Neural cell (in vitro differentiated cells): ENCODE measurements around the gene MAB21L3. TPM values are rescaled to one million over a fixed set of nuclear protein-coding genes. Genes with fewer than 3 reads are reported as not detected.

Experiments
- H2AFZ ChIP-seq: fragments of 200-600, 300-800 bp; sonication (generic), shearing (Covaris generic); 2 replicates; pipeline ENCODE4 v1.6.0; 2014; ENCODE audit warnings: low read depth, mild to moderate bottlenecking, antibody characterized with exemption, low read length, moderate library complexity
- H3F3A ChIP-seq: fragments of 200-600 bp; shearing (Covaris generic); 2 replicates; pipeline ENCODE4 v1.6.1; 2016; ENCODE audit warnings: mild to moderate bottlenecking, moderate library complexity, mixed read lengths, antibody characterized with exemption, low read length; ENCODE audit not compliant: insufficient read depth, poor library complexity, severe bottlenecking
- H3K27ac ChIP-seq: fragments of 200-600, 300-800 bp; sonication (generic), shearing (Covaris generic); 2 replicates; pipeline ENCODE4 v1.5.1; 2014; ENCODE audit warnings: mild to moderate bottlenecking, low read length, moderate library complexity
- H3K27me3 ChIP-seq: fragments of 300-800, 200-600 bp; sonication (generic), shearing (Covaris generic); 2 replicates; pipeline ENCODE4 v1.6.0; 2014; ENCODE audit warnings: mild to moderate bottlenecking, low read depth, low read length, moderate library complexity; ENCODE audit not compliant: insufficient read depth
- H3K36me3 ChIP-seq: fragments of 300-800, 200-600 bp; sonication (generic), shearing (Covaris generic); 2 replicates; pipeline ENCODE4 v1.5.1; 2014; ENCODE audit warnings: mild to moderate bottlenecking, antibody characterized with exemption, low read length, moderate library complexity; ENCODE audit not compliant: insufficient read depth
- H3K4me2 ChIP-seq: fragments of 300-800, 200-600 bp; sonication (generic), shearing (Covaris generic); 2 replicates; pipeline ENCODE4 v1.6.0; 2014; ENCODE audit warnings: mild to moderate bottlenecking, low read length
- H3K4me3 ChIP-seq: fragments of 300-800, 200-600 bp; sonication (generic), shearing (Covaris generic); 2 replicates; pipeline ENCODE4 v1.5.1; 2014; ENCODE audit warnings: mild to moderate bottlenecking, low read length, moderate library complexity
- H3K79me2 ChIP-seq: fragments of 200-600 bp; shearing (Covaris generic); replicated peaks from 2 replicates; pipeline ENCODE4 v1.6.0; 2014; ENCODE audit warnings: mild to moderate bottlenecking, low read length, moderate library complexity; ENCODE audit not compliant: insufficient read depth
- H3K9ac ChIP-seq: fragments of 300-800, 200-600 bp; sonication (generic), shearing (Covaris generic); 2 replicates; pipeline ENCODE4 v1.6.1; 2016; ENCODE audit warnings: mild to moderate bottlenecking, low read length, mixed read lengths
- H3K9me2 ChIP-seq: fragments of 200-600 bp; shearing (Covaris generic); 2 replicates; pipeline ENCODE4 v1.6.1; 2016; ENCODE audit warnings: mild to moderate bottlenecking, low read length, mixed read lengths; ENCODE audit not compliant: insufficient read depth
- H3K9me3 ChIP-seq: fragments of 200-600, 300-800 bp; sonication (generic), shearing (Covaris generic); 2 replicates; pipeline ENCODE4 v1.6.1; 2016; ENCODE audit warnings: mild to moderate bottlenecking, mixed run types, low read length, moderate library complexity, mixed read lengths
- H4K20me1 ChIP-seq: fragments of 200-600 bp; shearing (Covaris generic); 2 replicates; pipeline ENCODE4 v1.6.1; 2016; ENCODE audit warnings: mild to moderate bottlenecking, mixed run types; ENCODE audit not compliant: insufficient read depth
- CTCF ChIP-seq: fragments of 450-650 bp; IDR thresholded peaks from 2 replicates; pipeline ENCODE4 v1.5.1; 2014; ENCODE audit warnings: antibody characterized with exemption, mild to moderate bottlenecking, moderate library complexity; ENCODE audit not compliant: poor library complexity, severe bottlenecking
- EP300 ChIP-seq: fragments of 450-650 bp; conservative IDR thresholded peaks from 2 replicates; pipeline ENCODE4 v1.6.1; 2014; ENCODE audit warnings: antibody characterized with exemption, mild to moderate bottlenecking, moderate library complexity; ENCODE audit not compliant: poor library complexity, severe bottlenecking
- EZH2 ChIP-seq: fragments of 200-600, 300-800 bp; shearing (Covaris generic), sonication (generic); IDR thresholded peaks from 2 replicates; pipeline ENCODE4 v1.6.1; 2014; ENCODE audit warnings: antibody characterized with exemption, low read length, borderline replicate concordance, mild to moderate bottlenecking; ENCODE audit not compliant: insufficient read depth, poor library complexity, severe bottlenecking
- MXI1 ChIP-seq: fragments of 450-650 bp; conservative IDR thresholded peaks from 2 replicates; pipeline ENCODE4 v1.6.1; 2014; ENCODE audit warnings: antibody characterized with exemption, mild to moderate bottlenecking; ENCODE audit not compliant: poor library complexity, severe bottlenecking
- POLR2AphosphoS5 ChIP-seq: IDR thresholded peaks from 2 replicates; pipeline ENCODE4 v1.6.1; 2012
- RAD21 ChIP-seq: fragments of 450-650 bp; conservative IDR thresholded peaks from 2 replicates; pipeline ENCODE4 v1.6.1; 2014; ENCODE audit warnings: antibody characterized with exemption, mild to moderate bottlenecking, moderate library complexity
- REST ChIP-seq: IDR thresholded peaks from 2 replicates; pipeline ENCODE4 v1.6.1; 2012; ENCODE audit warnings: borderline replicate concordance
- SMC3 ChIP-seq: fragments of 450-650 bp; conservative IDR thresholded peaks from 2 replicates; pipeline ENCODE4 v1.6.1; 2014; ENCODE audit warnings: antibody characterized with exemption, mild to moderate bottlenecking, moderate library complexity; ENCODE audit not compliant: poor library complexity
- TAF1 ChIP-seq: IDR thresholded peaks from 2 replicates; pipeline ENCODE4 v1.6.1; 2012; ENCODE audit warnings: low read depth
- polyA plus RNA-seq: library from polyadenylated mRNA; depleted of rRNA; stranded (reverse); fragments of >200 nt; gene quantifications from 2 replicates; pipeline ENCODE4 v1.2.3, GENCODE V29; 2014

Gene MAB21L3
- polyA plus RNA-seq, 1 donor from 2014 or later: not detected

- TF ChIP-seq EP300 (no peak), RAD21 (no peak)
Observed at GRCh38 chr1:116107371-116107770, 3.8 kb upstream of the MAB21L3 start (continued).

GRCh38 chr1:116111524-116112021, 374 bp downstream of the MAB21L3 start:
- no peak for TF ChIP-seq POLR2AphosphoS5
- no peak for TF ChIP-seq MXI1
- TF ChIP-seq REST: no peak
- TF ChIP-seq RAD21: no peak
- TF ChIP-seq EZH2: no peak
- no peak for TF ChIP-seq SMC3
- no peak for TF ChIP-seq TAF1
- no peak for TF ChIP-seq CTCF
- TF ChIP-seq EP300: no peak
- no peak overlapping the region for H2AFZ ChIP-seq

GRCh38 chr1:116112388-116113140, 1.4 kb downstream of the MAB21L3 start:
- no peak overlapping the region for H2AFZ ChIP-seq
- H3K9ac ChIP-seq: no peak overlapping the region
- no peaks in the 10 kb centered on the region for H3K36me3 ChIP-seq
- TF ChIP-seq POLR2AphosphoS5 (no peak), CTCF (no peak), MXI1 (no peak), EP300 (no peak), REST (no peak)
- H3K9me3 ChIP-seq: no peaks in the 10 kb centered on the region
- no peak overlapping the region for H3K4me2 ChIP-seq
- no peaks in the 10 kb centered on the region for H3F3A ChIP-seq
- no peaks in the 10 kb centered on the region for H4K20me1 ChIP-seq
- no peaks in the 10 kb centered on the region for H3K79me2 ChIP-seq
- H3K27ac ChIP-seq: no peak overlapping the region
- H3K9me2 ChIP-seq: no peaks in the 10 kb centered on the region
- no peaks in the 10 kb centered on the region for H3K27me3 ChIP-seq
- no peak overlapping the region for H3K4me3 ChIP-seq

More at GRCh38 chr1:116111524-116112021, 374 bp downstream of the MAB21L3 start:
- H3F3A ChIP-seq: no peaks in the 10 kb centered on the region
- H3K4me2 ChIP-seq: no peak overlapping the region
- no peaks in the 10 kb centered on the region for H4K20me1 ChIP-seq
- no peak overlapping the region for H3K27ac ChIP-seq
- H3K9me2 ChIP-seq: no peaks in the 10 kb centered on the region
- H3K4me3 ChIP-seq: no peak overlapping the region
- no peaks in the 10 kb centered on the region for H3K79me2 ChIP-seq
- no peaks in the 10 kb centered on the region for H3K9me3 ChIP-seq
- no peak overlapping the region for H3K9ac ChIP-seq
- H3K36me3 ChIP-seq: no peaks in the 10 kb centered on the region
- no peaks in the 10 kb centered on the region for H3K27me3 ChIP-seq
